ENCODE data around the gene VCAM1.

DNA sequence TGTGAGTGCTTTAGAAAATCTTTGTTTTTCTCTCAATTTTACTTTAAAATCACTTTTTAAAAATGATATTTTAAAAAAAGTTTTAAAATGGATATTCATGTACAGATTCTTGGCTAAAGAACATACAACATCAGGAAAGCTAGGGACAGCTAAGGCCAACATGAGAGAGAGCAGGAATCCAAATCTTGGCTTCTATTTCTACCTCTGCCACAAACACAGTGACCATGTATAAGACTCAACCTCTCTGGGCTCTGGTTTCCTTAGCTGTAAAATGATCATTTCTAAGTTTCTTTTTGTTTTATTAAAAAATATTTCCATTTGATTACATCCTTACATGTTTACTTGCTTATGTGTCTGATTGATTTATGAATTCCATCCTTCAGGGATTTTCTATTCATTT lies 1.2 kb downstream of the VCAM1 start:
- TF ChIP-seq POLR2A (IDR thresholded peaks at IDR 0.05) (no peak), CTCF (IDR thresholded peaks at IDR 0.05) (no peak), EP300 (IDR thresholded peaks at IDR 0.05) (no peak)
